HK-2 (cell line): Measurements from ENCODE around the gene HSPA1L.
"Not testable (repeated sequence)": the region's sequence is repeated elsewhere in the genome, so short reads cannot be mapped to it uniquely, and the experiment has no call there.

ENCODE experiments used
- DNase-seq: peaks from one replicate; pipeline ENCODE4 v3.0.0-alpha.2; 2018; ENCODE audit not compliant: unreplicated experiment

The HSPA1L gene

DNA sequence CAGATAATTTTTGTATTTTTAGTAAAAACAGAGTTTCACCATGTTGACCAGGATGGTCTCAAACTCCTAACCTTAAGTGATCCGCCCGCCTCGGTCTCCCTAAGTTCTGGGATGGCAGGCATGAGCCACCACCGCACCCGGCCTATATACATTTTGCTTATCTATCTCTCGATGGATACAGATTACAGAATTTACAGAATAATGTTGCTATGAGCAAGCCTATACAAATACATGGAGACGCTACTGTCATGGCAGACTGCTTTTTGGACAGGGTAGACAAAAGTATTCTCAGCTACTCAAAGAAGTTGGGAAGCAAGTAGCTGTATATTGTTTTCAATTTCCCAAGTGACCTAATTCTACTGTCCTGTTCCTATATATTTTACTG is 1.6 kb downstream of the HSPA1L start:
- DNase-seq: no peak

DNA sequence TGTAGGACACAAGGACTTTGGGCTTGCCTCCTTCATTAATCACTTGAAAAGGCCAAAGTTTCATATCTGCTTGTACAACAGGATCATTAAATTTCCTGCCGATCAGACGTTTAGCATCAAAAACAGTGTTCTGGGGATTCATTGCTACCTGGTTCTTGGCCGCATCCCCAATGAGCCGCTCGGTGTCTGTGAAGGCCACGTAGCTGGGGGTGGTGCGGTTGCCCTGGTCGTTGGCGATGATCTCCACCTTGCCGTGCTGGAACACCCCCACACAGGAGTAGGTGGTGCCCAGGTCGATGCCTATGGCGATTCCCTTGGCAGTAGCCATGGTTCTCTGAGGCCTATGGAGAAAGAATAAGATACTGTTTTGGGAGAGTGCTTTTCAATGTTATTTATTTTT is 3.4 kb downstream of the HSPA1L start:
- DNase-seq: no peak

DNA sequence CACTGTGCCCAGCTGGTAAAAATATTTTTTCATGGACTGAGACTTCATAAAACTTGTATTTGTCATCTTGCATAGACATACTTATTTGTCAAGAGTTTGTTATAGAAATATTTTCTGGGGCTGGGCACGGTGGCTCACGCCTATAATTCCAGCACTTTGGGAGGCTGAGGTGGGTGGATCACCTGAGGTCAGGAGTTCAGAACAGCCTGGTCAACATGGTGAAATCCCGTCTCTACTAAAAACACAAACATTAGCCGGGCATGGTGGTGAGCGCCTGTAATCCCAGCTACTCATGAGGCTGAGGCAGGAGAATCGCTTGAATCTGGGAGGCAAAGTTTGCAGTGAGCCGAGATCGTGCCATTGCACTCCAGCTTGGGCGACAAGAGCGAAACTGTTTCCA is 6.5 kb downstream of the HSPA1L start:
- DNase-seq: not testable (repeated sequence)

DNA sequence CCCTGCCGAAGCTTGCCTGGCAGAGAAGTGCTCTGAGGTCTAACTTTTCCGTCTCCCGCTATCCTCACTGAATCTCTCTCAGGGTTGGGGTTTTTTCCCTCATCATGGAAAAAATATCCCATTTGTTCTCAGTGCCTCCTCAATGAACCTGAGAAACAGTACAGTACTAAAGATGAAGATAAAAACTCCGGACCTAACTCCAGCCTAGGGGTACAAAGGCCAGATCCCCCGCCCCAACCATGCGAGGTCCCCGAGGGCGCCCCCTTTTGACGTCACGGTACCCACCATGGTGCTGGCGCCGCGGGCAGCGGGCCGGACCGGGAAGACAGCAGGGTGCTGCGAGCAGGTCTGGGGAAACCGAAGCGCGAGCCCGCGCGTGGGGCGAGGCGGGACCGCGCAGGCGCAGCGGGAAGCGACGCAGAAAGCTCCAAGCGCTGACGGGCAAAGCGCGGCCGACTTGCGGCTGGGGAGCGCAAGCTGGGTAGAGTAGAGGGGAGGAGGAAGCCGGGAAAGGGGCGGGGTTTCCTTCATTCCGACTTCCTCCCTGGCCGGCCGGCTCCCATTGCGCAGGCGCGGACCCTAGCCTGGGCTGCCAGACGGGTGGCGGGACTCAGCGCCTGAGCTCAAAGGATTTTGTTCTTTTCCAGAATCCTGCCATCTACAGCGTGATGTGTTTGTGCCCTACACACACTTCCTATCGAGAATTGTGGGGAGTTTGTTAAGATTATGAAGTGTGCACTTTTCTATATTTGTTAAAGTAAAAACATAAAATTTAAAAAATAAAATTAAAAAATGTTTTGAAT is 8.4 kb downstream of the HSPA1L start, which contains the start of gene LSM2:
Gene LSM2 (minus strand): TSS at position 497 of the 803 bp plus-strand sequence. CDS start 209 bp downstream, at position 288.
- DNase-seq: peak; percentile 97

DNA sequence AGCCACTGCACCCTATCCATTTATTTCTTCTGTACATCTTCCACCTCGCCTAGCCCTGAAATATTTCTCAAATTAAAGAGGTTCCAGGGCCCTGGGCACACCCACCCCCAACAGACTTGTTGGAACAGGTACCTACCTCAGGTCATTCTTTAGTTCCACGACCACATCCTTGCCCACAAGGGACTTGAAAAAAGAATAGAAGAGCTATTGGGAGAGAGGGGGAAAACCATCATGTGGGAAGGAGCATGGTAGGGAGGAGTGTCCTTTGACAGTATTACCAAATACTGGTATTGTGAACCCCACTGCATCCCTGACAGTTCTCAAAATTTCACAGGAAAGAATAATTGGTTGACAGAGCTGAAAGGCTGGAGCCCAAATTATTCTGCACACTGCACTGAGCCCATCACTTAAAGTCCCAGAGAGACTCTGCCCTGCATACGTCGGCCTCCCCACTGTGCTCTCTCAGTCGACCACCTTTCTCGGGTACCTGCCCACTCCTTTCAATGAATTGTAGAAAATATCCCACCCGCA is 9.1 kb downstream of the HSPA1L start:
- DNase-seq: no peak

DNA sequence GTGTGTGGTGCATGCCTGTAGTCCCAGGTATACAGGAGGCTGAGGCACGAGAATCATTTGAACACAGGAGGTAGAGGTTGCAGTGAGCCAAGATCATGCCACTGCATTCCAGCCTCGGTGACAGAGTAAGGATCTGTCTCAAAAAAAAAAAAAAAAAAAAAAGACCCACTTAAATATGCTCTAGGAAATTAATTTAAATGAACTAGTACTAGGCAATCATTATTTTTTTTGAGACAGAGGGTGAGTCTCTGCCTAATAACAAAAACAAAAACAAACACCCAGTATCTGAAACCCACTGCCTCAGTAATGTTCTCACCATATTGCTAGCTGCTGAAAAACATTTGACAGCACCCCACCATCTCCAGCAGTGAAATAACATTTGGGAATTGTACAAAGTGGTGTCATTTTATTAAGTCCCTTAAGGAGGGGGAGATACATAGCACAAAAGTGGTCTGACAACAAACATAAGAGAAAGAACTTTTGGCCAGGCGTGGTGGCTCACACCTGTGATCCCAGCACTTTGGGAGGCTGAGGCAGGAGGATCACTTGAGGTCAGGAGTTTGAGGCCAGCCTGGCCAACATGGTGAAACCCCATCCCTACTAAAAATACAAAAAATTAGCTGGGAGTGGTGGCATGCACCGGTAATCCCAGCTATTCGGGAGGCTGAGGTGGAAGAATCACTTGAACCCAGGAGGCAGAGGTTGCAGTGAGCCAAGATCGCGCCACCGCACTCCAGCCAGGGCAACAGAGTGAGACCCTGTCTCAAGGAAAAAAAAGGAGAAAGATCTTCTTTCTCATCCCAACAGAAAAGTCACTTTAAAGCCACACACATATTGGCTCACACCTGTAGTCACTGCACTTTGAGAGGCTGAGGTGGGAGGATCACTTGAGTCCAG is 13.8 kb downstream of the HSPA1L start:
- not testable (repeated sequence) for DNase-seq

DNA sequence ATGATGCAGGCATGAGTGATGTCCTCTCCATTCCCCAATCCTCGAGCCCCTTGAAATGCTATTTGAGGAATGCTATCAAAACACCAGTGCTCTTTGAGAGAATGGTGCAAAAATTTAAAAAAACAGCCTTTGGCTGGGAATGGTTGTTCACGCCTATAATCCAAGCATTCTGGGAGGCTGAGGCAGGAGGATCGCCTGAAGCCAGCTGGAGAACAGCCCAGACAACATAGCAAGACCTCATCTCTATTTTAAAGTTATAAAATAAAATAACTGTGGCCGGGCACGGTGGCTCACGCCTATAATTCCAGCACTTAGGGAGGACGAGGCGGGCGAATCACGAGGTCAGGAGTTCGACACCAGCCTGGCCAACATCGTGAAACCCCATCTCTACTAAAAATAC is 15.3 kb downstream of the HSPA1L start:
- no peak for DNase-seq

DNA sequence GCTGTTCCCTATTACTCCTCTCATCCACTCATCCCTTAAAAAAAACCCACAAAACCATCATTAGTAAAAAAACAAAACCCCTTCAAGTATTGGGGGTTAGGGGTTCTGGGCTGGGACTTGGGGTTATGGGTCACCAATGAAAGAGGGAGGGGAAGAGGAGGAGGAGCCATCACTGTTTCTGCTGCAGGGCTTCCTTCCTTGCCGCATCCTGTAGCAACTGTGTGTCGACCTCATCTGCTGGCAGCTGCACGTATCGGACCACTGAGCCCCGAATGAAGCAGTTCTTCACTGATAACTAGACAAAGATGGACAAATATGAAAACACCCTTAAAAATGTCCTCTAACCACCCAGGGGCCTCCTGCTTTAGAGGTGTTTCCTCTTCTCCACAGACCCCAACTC is 17.5 kb downstream of the HSPA1L start:
- DNase-seq: no peak

DNA sequence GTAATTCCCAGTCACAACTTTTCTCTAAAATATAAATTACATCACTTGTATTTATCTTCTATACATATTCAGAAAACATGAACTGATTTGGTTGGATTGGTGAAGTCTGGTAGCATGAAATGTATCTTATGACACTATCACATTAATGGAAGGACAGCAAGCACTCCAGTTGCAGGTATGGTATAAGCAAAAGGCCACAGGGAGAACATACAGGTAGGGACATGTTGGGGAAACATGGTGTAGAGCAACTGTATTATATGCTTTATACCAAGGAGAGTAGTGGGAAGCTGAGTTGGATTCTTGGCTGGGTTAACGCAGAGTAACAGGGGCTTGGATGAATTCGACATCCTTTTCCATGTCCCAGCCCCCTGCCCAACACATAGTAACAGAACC is 18.1 kb downstream of the HSPA1L start:
- no peak for DNase-seq

DNA sequence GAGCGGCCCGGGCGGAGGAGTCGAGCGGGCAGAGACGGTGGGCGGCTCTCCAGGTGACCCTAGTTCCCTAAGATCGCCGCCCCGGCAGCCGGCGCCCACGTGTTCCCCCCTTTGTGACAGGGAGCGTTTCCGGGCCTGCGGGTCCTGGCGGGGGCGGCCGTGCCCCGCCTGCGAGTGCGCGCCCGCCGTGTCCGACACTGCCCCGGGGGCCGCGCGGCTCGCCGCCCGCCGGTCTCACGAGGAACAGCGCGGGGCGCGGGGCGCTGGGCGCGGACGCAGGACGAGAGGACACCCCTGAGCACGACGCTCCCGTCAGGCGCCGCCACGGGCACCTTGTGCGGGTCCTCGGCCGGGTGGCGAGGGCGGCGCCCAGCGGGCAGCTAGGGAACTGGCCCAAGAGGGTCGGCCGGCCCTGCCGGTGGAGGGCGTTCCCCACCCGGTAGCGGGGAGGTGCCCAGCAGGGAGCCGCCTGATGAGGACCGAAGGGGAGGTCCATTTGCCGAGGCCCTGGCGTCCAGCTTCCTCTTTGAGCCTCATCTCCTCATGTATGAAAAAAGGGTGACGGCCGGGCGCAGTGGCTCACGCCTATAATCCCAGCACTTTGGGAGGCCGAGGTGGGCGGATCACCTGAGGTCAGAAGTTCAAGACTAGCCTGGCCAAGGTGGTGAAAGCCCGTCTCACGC is 19.3 kb downstream of the HSPA1L start, which contains the start of gene VARS1:
Gene VARS1 (minus strand): TSS at position 137 of the 683 bp plus-strand sequence. CDS start 535 bp downstream, outside the sequence.
- peak; percentile 95 for DNase-seq

DNA sequence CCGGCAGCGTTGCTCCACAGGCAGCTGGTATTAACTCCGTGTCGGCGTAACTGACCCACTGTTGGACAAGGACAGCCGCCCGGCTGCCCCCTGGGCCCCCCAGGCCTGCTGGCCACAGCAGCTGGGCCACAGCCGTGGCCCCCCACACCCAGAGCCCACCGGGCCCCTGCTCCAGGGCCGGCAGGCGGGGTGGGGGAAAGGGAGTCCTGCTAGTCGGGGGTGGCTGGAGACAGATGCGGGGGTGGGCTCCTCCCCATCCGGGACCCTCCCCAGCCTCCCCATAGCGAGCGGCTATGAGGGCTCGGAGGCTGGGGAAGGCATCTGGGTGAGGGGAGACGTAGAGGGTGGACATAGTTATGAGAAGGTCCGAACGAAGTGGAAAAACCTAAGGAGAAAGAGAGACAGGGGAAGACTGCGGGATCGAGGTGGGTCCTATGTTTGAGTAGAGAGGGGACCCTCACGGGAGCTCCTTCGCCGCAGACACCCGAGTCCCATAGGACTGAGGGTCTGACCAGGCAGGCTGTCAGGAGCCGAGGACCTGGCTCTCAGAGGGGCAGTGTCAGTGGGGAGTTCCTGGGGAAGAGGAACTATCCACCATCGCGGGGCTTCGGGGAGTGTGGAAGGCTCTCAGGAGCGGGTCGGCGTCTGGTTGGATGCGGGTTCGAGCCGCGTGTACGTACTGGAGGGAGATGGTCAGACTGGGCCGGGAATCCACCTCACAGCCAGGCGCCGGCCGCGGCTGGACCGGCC is 20.0 kb downstream of the HSPA1L start:
- no peak for DNase-seq

DNA sequence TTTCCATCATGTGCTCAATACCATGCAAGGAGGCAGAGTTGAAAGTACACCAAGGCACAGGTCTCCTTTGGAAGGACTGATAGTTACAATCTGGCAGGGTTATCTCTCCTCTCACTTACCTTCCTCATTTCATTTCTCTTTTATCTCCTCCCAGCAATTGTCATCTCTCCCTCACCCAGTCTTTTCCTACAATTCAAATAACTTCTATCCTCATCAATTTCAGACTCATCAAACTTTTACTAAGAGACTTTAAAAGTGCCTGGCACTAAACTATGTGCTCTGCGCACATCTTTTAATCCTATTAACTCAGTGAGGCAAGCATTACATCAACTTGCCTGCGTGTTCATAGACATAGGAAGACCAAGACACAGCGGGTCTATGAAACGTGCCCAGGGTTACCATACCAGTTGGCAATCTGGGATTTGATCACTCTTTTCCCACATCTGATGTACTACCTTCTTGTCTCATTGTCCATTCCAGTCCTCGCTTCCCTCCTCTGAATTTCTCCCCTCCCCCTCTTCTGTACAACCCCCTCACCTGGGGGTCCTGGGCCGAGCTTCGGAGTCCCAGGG is 20.7 kb downstream of the HSPA1L start:
- peak; percentile 36 for DNase-seq

DNA sequence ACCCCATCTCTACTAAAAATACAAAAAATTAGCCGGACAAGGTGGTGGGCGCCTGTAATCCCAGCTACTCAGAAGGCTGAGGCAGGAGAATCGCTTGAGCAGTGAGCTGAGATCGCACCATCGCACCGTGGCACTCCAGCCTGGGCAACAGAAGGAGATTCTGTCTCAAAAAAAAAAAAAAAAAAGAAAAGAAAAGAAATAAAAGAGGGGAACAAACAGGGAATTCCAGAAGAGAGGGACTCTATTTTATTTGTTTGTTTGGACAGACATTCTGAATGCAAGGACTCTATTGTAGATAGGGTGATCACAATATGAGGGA is 21.2 kb downstream of the HSPA1L start:
- DNase-seq: not testable (repeated sequence)

DNA sequence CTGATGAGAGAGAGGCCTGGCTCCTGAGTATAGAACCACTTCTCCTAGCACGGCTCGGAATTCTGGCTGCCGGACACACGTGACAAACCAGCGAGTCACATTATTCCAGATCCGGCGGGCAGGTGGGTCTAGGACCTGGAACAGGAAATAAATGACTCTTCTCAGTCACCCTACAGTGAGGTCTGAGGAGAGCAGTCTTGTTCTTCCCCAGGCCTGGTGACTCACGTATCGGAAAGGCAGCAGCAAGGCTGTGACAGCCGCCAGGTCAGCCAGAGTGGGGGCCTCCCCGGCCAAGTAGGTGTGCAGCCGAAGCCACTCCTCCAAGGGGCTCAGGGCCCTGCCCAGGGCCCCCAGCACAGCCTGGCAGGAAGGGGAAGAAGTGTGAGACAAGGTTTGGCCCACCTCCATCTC is 22.3 kb downstream of the HSPA1L start:
- DNase-seq: peak; percentile 89

DNA sequence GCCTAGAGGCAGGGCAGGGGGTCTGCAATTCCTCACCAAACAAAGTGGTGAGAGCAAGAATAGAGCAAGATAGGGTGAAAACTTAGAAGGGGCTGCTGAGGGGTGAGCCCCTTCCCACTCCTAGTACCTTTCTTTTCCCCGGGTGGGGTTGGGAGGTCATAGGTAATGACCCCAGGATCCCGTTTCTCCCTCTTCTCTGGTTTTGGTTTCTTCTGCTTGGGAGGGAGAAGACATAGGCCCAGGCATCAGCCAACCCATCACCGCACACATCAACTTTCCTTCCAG is 23.1 kb downstream of the HSPA1L start:
- DNase-seq: no peak

DNA sequence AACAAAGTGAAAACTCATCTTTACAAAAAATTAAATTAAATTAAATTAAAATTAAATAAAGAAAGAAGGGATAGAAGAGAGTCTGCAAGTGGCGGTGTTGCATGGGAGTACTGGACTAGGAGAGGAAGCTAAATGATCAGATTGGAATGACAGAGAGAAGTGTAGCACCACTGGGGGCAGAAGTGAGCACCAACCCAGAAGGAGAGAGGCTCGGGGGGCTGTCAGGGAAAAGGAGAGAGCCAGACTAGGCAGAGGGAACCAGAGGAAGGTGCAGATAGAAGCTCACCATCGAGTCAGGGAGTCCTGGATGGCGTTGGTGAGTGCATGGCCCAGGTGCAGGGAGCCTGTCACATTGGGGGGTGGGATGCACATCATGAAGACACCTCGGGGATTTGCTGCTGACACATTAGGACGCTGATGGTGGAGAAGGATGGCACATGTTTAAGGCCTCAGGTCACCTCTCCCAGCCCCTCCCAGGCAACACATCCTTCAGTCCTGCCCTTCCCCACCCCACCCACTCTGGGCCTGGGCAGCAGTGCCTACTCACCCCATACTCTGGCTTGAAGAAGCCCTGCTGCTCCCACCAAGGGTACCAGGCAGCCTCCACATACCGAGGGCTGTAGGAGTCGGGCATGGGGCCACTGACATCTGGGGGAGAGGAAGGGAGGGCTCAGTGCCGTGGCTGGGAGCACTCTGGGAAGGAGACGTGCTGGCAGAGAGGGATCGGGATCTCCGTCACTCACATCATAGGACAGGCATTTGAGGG is 23.6 kb downstream of the HSPA1L start:
- DNase-seq: no peak

DNA sequence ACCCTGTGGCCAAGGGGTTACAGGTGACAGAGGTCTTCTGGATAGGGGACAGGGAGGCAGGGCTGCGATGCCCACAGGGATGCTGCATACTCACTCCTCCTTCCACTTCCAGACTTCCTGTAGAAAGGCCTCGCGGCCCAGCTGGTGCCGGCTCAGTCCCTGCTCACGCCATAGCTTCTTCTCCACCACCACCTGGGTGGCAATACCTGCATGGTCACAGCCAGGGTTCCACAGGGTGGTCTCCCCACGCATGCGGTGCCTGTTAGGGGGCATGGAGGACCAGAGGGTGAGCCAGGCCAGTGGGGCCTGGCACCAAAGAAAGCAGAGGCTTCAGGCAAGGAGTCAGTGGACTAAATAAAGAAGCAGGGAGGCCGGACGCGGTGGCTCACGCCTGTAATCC is 29.6 kb downstream of the HSPA1L start:
- no peak for DNase-seq

DNA sequence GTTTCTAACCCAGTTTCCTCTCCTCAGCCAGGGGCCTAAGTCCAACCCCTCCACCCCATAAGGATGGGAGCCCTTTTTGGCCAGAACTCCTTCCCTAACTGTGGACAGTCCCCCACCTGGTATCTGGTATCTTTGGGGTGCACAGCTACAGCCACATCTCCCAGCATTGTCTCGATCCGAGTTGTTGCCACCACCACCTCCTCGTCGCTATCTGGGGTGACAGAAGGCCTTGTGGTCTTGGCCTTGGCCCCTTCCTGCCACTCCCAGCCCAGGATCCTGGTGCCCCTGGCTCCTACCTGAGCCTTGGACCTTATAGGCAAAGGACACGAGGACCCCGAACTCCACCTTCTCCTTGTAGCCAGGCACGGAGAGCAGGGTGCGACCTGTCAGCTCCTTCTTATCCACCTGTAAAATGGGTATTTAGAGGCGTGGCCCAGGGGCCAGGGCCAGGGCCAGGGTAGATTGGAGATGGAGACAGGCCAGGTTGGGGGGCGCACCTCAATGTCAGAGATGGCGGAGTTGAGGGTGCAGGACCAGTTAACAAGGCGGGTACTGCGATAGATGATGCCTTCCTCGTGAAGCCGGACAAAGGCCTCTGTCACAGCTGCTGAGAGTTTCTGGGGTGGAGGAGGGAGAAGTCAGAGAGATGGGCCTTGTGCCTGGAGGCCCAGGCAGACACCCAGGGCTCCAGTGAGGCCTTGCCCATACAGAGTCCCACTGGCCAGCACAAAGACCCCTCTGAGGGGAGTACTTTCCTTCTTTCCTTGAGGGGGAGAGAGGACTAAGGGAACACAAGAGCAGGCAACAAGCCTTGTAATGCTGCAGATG is 30.8 kb downstream of the HSPA1L start:
- no peak for DNase-seq

DNA sequence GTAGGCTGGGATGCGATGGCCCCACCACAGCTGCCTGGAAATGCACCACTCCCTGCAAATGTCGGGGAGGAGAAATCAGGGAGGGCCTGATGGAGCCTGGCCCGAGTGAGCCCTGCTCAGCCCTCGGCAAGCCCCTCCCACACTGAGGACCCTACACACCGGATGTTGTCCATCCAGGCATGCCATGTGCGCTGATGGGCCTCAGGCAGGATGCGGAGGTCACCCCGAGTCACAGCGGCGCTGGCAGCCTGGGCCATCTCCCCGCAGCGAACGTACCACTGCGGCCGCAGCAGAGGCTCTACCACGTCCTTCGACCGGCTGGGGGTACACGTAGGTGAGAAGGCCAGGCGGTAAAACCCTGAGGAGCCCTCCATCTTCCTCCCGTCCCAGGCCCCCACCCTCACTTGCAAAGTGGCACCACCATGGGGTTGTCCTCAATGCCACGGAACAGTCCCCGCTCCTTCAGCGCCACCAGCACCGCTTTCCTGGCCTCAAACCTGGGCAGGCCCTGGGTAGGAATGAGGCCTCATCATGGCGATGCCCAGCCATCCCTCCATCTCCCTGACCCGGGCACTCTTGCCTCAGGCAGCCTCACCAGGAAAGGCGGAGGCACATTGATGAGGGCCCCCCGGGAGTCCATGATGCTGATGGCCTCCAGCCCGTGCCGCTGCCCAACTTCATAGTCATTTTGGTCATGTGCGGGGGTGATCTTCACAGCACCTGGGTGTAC is 32.8 kb downstream of the HSPA1L start:
- DNase-seq: no peak
